GM18502 (cell line): Measurements from ENCODE around the gene ITGB2.

Experiments used
- ATAC-seq: cut with Tn5 transposase; IDR thresholded peaks from one replicate; pipeline ENCODE4 v1.9.1; 2021; ENCODE audit warnings: mild to moderate bottlenecking; ENCODE audit not compliant: unreplicated experiment, poor library complexity

The ITGB2 gene

GRCh38 chr21:44900559-44901251 is 20.0 kb downstream of the ITGB2 start:
- no peak for ATAC-seq

- no peak for ATAC-seq
These were observed 20.7 kb downstream of the ITGB2 start for GRCh38 chr21:44899768-44900558.

- no peak for ATAC-seq
These were observed 21.6 kb downstream of the ITGB2 start for GRCh38 chr21:44898851-44899767.

- ATAC-seq = no peak
These were observed 22.6 kb downstream of the ITGB2 start for GRCh38 chr21:44898011-44898488.

- no peak for ATAC-seq
These were observed 23.2 kb downstream of the ITGB2 start for GRCh38 chr21:44897326-44898010.

GRCh38 chr21:44896561-44897286 is 24.0 kb downstream of the ITGB2 start:
- ATAC-seq = no peak

- ATAC-seq = no peak
These were observed 24.8 kb downstream of the ITGB2 start for GRCh38 chr21:44895859-44896258.

GRCh38 chr21:44894687-44895302 is 25.9 kb downstream of the ITGB2 start:
- no peak for ATAC-seq

- ATAC-seq = no peak
These were observed 26.6 kb downstream of the ITGB2 start for GRCh38 chr21:44893948-44894656.

- no peak for ATAC-seq
These were observed 27.5 kb downstream of the ITGB2 start for GRCh38 chr21:44893278-44893556.

- ATAC-seq = no peak
These were observed 28.0 kb downstream of the ITGB2 start for GRCh38 chr21:44892536-44893277.

- no peak for ATAC-seq
These were observed 28.6 kb downstream of the ITGB2 start for GRCh38 chr21:44892095-44892494.

GRCh38 chr21:44891631-44892031 is 29.1 kb downstream of the ITGB2 start:
- no peak for ATAC-seq

- ATAC-seq = no peak
These were observed 29.6 kb downstream of the ITGB2 start for GRCh38 chr21:44890961-44891541.

GRCh38 chr21:44890338-44890931 is 30.3 kb downstream of the ITGB2 start:
- ATAC-seq = no peak

GRCh38 chr21:44889625-44890337 is 30.9 kb downstream of the ITGB2 start:
- ATAC-seq = no peak
